Fibroblast of the aortic adventitia (primary cell): ENCODE measurements around the gene PHC2. TPM values are rescaled to one million over a fixed set of nuclear protein-coding genes. Genes with fewer than 3 reads are reported as not detected.

Experiments
- DNase-seq: peaks from one replicate; pipeline ENCODE4 v3.0.0-alpha.2; 2010; ENCODE audit warnings: low read depth
- H3K4me3 ChIP-seq: 2 replicates; pipeline ENCODE4 v1.5.1; 2011; ENCODE audit warnings: low read depth, mild to moderate bottlenecking, control low read depth, low read length, moderate library complexity
- total RNA-seq: library from RNA; depleted of rRNA; stranded (reverse); fragments of >200 nt; gene quantifications from 2 replicates; pipeline ENCODE4 v1.2.3, GENCODE V29; 2012; ENCODE audit warnings: low replicate concordance
- TF ChIP-seq, protein P1 (sequence below): IDR thresholded peaks from 2 replicates; pipeline ENCODE4 v1.5.1; 2011; ENCODE audit warnings: mild to moderate bottlenecking, low read length, control low read depth, inconsistent platforms; ENCODE audit not compliant: insufficient read depth

PHC2 gene
- total RNA-seq, 1 donor = 50.5 TPM

DNA sequence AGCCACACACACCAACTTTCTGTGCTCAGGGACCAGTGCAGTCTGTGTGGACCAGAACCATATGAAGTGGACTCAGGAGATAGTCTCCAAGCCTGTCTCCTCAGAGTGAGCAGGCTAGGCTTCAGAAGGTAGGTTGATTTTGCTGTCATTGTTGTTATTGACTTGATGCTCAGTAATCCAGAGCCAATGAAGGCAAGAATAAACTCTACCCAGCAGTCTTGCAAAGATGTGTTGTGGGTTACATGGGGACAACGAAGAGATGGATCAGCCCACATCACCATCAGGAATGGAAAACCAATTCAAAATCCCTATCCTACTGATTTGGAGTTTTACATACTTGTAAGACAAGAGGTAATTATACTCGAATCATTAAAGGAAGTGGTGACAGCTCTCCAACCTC is 37.4 kb downstream of the PHC2 start:
- H3K4me3 ChIP-seq = no peak overlapping the region
- DNase-seq = no peak
- TF ChIP-seq, protein P1, sequence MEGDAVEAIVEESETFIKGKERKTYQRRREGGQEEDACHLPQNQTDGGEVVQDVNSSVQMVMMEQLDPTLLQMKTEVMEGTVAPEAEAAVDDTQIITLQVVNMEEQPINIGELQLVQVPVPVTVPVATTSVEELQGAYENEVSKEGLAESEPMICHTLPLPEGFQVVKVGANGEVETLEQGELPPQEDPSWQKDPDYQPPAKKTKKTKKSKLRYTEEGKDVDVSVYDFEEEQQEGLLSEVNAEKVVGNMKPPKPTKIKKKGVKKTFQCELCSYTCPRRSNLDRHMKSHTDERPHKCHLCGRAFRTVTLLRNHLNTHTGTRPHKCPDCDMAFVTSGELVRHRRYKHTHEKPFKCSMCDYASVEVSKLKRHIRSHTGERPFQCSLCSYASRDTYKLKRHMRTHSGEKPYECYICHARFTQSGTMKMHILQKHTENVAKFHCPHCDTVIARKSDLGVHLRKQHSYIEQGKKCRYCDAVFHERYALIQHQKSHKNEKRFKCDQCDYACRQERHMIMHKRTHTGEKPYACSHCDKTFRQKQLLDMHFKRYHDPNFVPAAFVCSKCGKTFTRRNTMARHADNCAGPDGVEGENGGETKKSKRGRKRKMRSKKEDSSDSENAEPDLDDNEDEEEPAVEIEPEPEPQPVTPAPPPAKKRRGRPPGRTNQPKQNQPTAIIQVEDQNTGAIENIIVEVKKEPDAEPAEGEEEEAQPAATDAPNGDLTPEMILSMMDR = no peak

- H3K4me3 ChIP-seq = no peak overlapping the region
- TF ChIP-seq, protein P1 = no peak
- no peak for DNase-seq
Observed at GRCh38 chr1:33392639-33393038, 38.3 kb downstream of the PHC2 start.

DNA sequence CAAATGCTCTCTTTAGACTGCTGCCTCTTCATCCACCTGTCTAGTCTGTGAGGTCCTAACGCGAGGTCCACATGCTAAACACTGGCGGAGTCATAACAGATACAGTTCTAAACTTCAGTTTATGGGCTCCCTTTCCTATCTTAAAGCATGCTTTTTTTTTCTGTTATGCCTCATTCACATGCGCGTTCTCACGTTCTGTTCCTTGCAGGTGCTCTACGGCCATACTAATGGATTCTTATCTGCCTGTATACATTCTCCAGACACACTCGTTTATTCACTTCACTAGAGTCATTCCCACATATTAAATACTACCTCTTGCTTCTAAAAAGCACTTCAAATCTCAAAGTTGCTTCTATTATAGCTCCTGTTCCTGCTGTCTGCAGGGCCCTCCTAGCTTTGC is 38.7 kb downstream of the PHC2 start:
- TF ChIP-seq, protein P1 = no peak
- DNase-seq = no peak
- no peak overlapping the region for H3K4me3 ChIP-seq

DNA sequence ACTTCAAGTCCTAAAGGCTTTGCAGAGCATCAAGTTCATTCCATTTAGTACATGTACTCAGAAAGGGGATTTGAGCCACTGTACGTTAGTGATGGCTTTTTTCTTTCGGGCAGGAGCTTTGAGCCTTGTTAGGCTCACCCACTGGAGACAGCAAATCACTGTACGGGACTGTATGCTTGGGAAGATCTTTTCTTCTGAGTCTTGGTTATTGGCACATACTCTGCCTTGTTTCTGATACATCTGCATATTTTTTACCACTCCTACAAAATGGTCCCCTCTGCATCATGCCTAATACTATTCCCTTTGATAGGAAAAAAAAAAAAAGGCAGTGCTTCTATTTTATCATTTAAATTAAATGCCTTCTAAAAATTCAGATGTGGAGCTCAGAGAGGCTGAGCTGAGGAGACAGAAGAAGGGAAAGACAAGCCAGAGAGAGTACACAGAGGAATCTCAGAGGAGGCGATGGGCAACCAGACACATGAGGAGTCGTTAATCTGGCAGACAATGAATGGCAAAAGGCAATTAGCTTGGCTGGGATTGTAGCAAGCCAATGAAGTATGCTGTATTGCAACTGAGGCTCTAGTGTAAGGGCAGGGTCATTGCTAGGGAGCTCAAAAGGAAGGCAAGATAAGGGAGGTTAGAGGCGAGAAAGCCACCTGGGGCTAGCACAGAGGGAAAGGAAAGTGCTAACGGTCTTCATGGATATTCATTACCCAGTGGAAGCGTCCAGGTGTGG is 39.4 kb downstream of the PHC2 start:
- no peak for DNase-seq
- H3K4me3 ChIP-seq = no peak overlapping the region
- TF ChIP-seq, protein P1 = no peak

GRCh38 chr1:33390542-33390941 is 40.4 kb downstream of the PHC2 start:
- TF ChIP-seq, protein P1 = no peak
- peak; percentile 62 for DNase-seq
- no peak overlapping the region for H3K4me3 ChIP-seq

- TF ChIP-seq, protein P1 = no peak
- H3K4me3 ChIP-seq = no peak overlapping the region
- DNase-seq = peak; percentile 75
Observed at GRCh38 chr1:33388805-33389771, 41.8 kb downstream of the PHC2 start.
